Measurements from ENCODE around the gene COL8A2. TPM values are rescaled to one million over a fixed set of nuclear protein-coding genes. Genes with fewer than 3 reads are reported as not detected.

COL8A2 gene
- total and polyA plus RNA-seq, 7 experiments from 2014 or later, result 0.05 to 2.5 (median 0.20) TPM; not detected in 3

DNA sequence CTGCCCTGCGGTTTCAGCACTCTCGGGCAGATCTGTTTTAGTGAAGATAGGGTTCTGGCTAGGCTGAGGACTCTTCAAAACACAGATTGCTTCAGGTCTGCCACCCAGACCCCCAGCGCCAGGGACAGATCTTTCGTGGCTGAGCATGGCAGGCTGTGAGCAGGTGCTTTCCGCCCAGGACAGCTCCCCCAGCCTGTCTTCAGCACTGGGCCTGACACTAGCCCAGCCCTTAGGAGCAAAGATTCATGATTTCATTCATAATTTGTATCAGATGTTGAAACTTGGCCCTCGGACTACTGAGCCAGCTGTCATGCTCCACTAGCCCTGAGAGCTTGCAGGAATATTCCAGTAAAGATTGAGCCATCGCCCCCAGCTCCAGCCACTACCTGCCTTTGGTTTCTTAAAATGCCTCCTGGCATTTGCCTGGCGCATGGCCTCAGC lies 30.4 kb downstream of the COL8A2 start:
- Mint-ChIP-seq H3K4me3 (no peak overlapping the region), H3K27me3 (no peaks in the 10 kb centered on the region), H3K4me1 (peaks cover 7 to 26% (median 17%) of the 10 kb centered on the region in 7 donors), H3K27ac (peak overlapping the region in 1 of 9 donors; percentile 20), H3K36me3 (peaks cover 0 to 29% (median 0%) of the 10 kb centered on the region in 5 donors), H3K9me3 (no peaks in the 10 kb centered on the region)
- no peak for DNase-seq
- ATAC-seq, result no peak
- intact Hi-C loops (cut with micrococcal nuclease), result no loop called here
- H3K27me3 ChIP-seq (ENCODE audit: control insufficient read depth in 2 of 2, insufficient read depth in 2 of 2, low read length in 2 of 2), result no peaks in the 10 kb centered on the region
- no peak overlapping the region for H3K4me3 ChIP-seq (ENCODE audit: low read length)
- H3K4me1 ChIP-seq (ENCODE audit: control insufficient read depth in 2 of 2, insufficient read depth in 2 of 2, low read length in 2 of 2), result peaks cover 2 to 8% of the 10 kb centered on the region in 2 donors
- ChIA-PET CTCF (interaction anchor here (0.8 to 2.9 kb wide), 3 partner anchors 39 to 55 kb away, joined by 3 to 11 read pairs (median 3); no protein-coding TSS in a partner anchor), POLR2A (interaction anchor here (0.6 to 1.1 kb wide), 2 partner anchors 129 to 290 kb away, joined by 3 read pairs; partner anchors contain the start of gene THRAP3)
- H3K27ac ChIP-seq (ENCODE audit: low read depth, low read length), result no peak overlapping the region
- H3K36me3 ChIP-seq (ENCODE audit: control insufficient read depth in 2 of 3, insufficient read depth in 3 of 3, low read length in 3 of 3), result peaks cover 0 to 60% (median 4%) of the 10 kb centered on the region in 3 experiments
- no peaks in the 10 kb centered on the region for H3K9me3 ChIP-seq (ENCODE audit: control insufficient read depth in 2 of 3, low read length in 3 of 3)

DNA sequence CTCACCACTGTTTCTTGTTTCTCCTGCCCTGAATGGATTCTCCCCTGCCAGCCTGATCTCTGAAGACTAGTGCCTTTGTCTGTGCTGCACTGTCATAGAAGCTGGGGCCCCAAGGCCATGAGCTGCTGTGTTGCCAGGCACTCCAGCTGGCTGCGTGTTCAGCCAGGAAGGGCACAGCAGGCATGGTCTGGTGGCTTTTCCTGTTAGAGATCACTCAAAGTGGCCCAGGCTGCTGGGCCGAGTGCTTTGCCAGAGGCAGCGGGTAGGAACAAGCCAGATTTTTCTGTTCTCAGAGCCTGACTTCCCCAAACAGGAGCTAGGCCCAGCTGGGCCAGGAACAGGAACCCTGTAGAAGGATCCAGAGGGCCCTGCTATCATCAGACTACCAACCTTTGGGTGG lies 31.1 kb downstream of the COL8A2 start:
- Histone ChIP-seq H3K9me3 (ENCODE audit: control insufficient read depth in 2 of 3, low read length in 3 of 3) (no peaks in the 10 kb centered on the region), H3K27ac (ENCODE audit: low read depth, low read length) (no peak overlapping the region), H3K4me3 (ENCODE audit: low read length) (no peak overlapping the region), H3K4me1 (ENCODE audit: control insufficient read depth in 2 of 2, insufficient read depth in 2 of 2, low read length in 2 of 2) (peaks cover 6 to 12% of the 10 kb centered on the region in 2 donors), H3K27me3 (ENCODE audit: control insufficient read depth in 2 of 2, insufficient read depth in 2 of 2, low read length in 2 of 2) (no peaks in the 10 kb centered on the region), H3K36me3 (ENCODE audit: control insufficient read depth in 2 of 3, insufficient read depth in 3 of 3, low read length in 3 of 3) (peaks cover 0 to 64% (median 4%) of the 10 kb centered on the region in 3 experiments)
- H3K9me3 Mint-ChIP-seq, result peaks cover 0 to 2% (median 0%) of the 10 kb centered on the region in 11 donors
- H3K36me3 Mint-ChIP-seq, result peaks cover 0 to 29% (median 0%) of the 10 kb centered on the region in 5 donors
- H3K4me3 Mint-ChIP-seq, result no peak overlapping the region
- DNase-seq (no peak), ATAC-seq (no peak)
- peaks cover 12 to 30% (median 21%) of the 10 kb centered on the region in 7 donors for H3K4me1 Mint-ChIP-seq
- CTCF ChIA-PET, result interaction anchor here (2.9 kb wide), 1 partner anchor 41 kb away, joined by 11 read pairs; no protein-coding TSS in a partner anchor
- POLR2A ChIA-PET, result interaction anchor here (0.5 to 1.0 kb wide), 3 partner anchors 41 to 291 kb away, joined by 3 to 4 read pairs (median 3); no protein-coding TSS in a partner anchor
- intact Hi-C loops (cut with micrococcal nuclease), result no loop called here
- no peak overlapping the region for H3K27ac Mint-ChIP-seq
- no peaks in the 10 kb centered on the region for H3K27me3 Mint-ChIP-seq

DNA sequence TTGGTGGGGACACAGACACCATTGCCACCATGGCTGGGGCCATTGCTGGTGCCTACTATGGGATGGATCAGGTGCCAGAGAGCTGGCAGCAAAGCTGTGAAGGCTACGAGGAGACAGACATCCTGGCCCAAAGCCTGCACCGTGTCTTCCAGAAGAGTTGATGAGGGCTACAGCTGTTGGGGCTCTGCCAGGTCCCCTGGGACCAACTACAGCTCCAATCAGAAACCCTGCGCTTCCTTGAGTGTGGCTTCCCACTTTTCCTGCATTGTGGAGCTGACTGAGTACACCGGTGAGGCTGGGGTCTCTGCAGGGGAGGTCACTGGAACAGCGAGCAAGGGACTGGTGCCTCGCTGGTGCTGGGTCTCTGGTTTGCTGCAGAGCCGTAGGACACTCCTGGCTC lies 31.8 kb downstream of the COL8A2 start:
- Mint-ChIP-seq H3K27me3 (no peaks in the 10 kb centered on the region), H3K36me3 (peaks cover 0 to 29% (median 0%) of the 10 kb centered on the region in 5 donors), H3K4me3 (no peak overlapping the region), H3K9me3 (peaks cover 0 to 2% (median 0%) of the 10 kb centered on the region in 11 donors), H3K4me1 (peaks cover 12 to 30% (median 21%) of the 10 kb centered on the region in 7 donors), H3K27ac (no peak overlapping the region)
- Histone ChIP-seq H3K9me3 (ENCODE audit: control insufficient read depth in 2 of 3, low read length in 3 of 3) (no peaks in the 10 kb centered on the region), H3K4me3 (ENCODE audit: low read length) (no peak overlapping the region), H3K4me1 (ENCODE audit: control insufficient read depth in 2 of 2, insufficient read depth in 2 of 2, low read length in 2 of 2) (peaks cover 9 to 14% of the 10 kb centered on the region in 2 donors), H3K27me3 (ENCODE audit: control insufficient read depth in 2 of 2, insufficient read depth in 2 of 2, low read length in 2 of 2) (no peaks in the 10 kb centered on the region), H3K36me3 (ENCODE audit: control insufficient read depth in 2 of 3, insufficient read depth in 3 of 3, low read length in 3 of 3) (peaks cover 0 to 66% (median 4%) of the 10 kb centered on the region in 3 experiments), H3K27ac (ENCODE audit: low read depth, low read length) (no peak overlapping the region)
- ATAC-seq (no peak), DNase-seq (no peak)
- ChIA-PET CTCF (interaction anchor here (1.7 kb wide), 1 partner anchor 47 kb away, joined by 3 read pairs; no protein-coding TSS in a partner anchor), POLR2A (interaction anchor here (1.0 kb wide), 1 partner anchor 42 kb away, joined by 4 read pairs; no protein-coding TSS in a partner anchor)
- intact Hi-C loops (cut with micrococcal nuclease), result no loop called here

DNA sequence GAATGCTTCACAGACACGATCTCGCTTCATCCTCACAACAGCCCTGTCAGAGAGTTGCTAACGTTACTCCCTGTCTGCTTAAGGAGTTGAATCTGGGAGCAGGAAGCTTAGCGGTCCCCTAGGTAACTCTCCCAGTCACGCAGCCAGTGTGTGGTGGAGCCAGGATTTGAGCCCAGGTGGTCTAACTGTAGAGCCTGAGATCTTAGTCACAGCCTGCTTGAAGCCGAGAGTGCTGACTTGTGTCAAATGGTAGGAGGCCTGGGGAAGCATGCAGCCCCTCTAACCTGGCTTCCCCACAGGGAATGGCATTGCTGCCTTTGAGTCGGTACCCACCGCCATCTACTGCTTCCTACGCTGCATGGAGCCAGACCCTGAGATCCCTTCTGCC lies 32.2 kb downstream of the COL8A2 start:
- no peak for DNase-seq
- Histone ChIP-seq H3K9me3 (ENCODE audit: control insufficient read depth in 2 of 3, low read length in 3 of 3) (no peaks in the 10 kb centered on the region), H3K4me3 (ENCODE audit: low read length) (no peak overlapping the region), H3K27ac (ENCODE audit: low read depth, low read length) (no peak overlapping the region), H3K4me1 (ENCODE audit: control insufficient read depth in 2 of 2, insufficient read depth in 2 of 2, low read length in 2 of 2) (peaks cover 11 to 16% of the 10 kb centered on the region in 2 donors), H3K36me3 (ENCODE audit: control insufficient read depth in 2 of 3, insufficient read depth in 3 of 3, low read length in 3 of 3) (peaks cover 0 to 66% (median 4%) of the 10 kb centered on the region in 3 experiments), H3K27me3 (ENCODE audit: control insufficient read depth in 2 of 2, insufficient read depth in 2 of 2, low read length in 2 of 2) (no peaks in the 10 kb centered on the region)
- Mint-ChIP-seq H3K4me1 (peaks cover 12 to 30% (median 21%) of the 10 kb centered on the region in 7 donors), H3K27ac (no peak overlapping the region), H3K9me3 (peaks cover 0 to 2% (median 0%) of the 10 kb centered on the region in 11 donors), H3K4me3 (no peak overlapping the region), H3K27me3 (no peaks in the 10 kb centered on the region), H3K36me3 (peaks cover 0 to 29% (median 0%) of the 10 kb centered on the region in 5 donors)
- ChIA-PET CTCF (interaction anchor here (0.6 to 1.7 kb wide), 2 partner anchors 47 to 141 kb away, joined by 3 read pairs; no protein-coding TSS in a partner anchor), POLR2A (interaction anchor here (0.5 kb wide), 2 partner anchors 130 to 197 kb away, joined by 4 read pairs; no protein-coding TSS in a partner anchor)
- intact Hi-C loops (cut with micrococcal nuclease), result no loop called here
- no peak for ATAC-seq

DNA sequence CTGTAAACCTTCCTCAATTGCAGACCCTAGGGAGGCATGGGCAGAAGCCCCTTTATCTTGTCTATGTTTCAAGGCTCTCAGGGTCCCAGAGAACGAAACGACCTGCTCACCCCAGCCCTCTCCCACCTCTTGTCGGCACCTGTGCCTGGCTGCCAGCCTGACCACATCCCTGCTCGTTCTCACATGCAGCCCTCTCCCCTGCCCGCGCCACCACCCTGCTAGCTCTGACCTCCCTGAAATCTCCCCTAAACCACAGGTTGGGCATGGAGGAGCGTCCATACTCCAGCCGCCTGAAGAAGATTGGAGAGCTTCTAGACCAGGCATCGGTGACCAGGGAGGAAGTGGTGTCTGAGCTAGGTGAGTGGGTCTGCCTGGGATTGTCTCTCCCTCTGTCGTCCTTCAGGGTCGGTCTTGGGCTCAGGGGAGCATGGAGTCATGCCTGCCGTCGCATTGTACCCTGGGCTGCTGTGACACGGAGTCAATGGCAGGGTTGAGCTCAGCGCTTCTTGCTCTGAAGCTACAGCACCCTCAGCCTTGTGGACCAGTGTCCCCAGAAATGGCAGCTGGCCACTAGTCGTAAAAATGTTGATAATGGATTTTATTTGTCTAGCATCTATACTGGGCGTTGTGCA lies 32.7 kb downstream of the COL8A2 start:
- Histone ChIP-seq H3K27ac (ENCODE audit: low read depth, low read length) (no peak overlapping the region), H3K4me1 (ENCODE audit: control insufficient read depth in 2 of 2, insufficient read depth in 2 of 2, low read length in 2 of 2) (peaks cover 11 to 16% of the 10 kb centered on the region in 2 donors), H3K9me3 (ENCODE audit: control insufficient read depth in 2 of 3, low read length in 3 of 3) (no peaks in the 10 kb centered on the region), H3K36me3 (ENCODE audit: control insufficient read depth in 2 of 3, insufficient read depth in 3 of 3, low read length in 3 of 3) (peaks cover 0 to 66% (median 4%) of the 10 kb centered on the region in 3 experiments), H3K27me3 (ENCODE audit: control insufficient read depth in 2 of 2, insufficient read depth in 2 of 2, low read length in 2 of 2) (no peaks in the 10 kb centered on the region), H3K4me3 (ENCODE audit: low read length) (no peak overlapping the region)
- ATAC-seq, result no peak
- peak overlapping the region in 2 of 9 donors; percentile 48 to 61 for H3K27ac Mint-ChIP-seq
- ChIA-PET CTCF (interaction anchor here (0.6 to 1.7 kb wide), 2 partner anchors 48 to 142 kb away, joined by 3 read pairs; no protein-coding TSS in a partner anchor), POLR2A (interaction anchor here (0.5 kb wide), 2 partner anchors 131 to 197 kb away, joined by 4 read pairs; no protein-coding TSS in a partner anchor)
- peaks cover 12 to 30% (median 21%) of the 10 kb centered on the region in 7 donors for H3K4me1 Mint-ChIP-seq
- DNase-seq, result no peak
- peaks cover 0 to 2% (median 0%) of the 10 kb centered on the region in 11 donors for H3K9me3 Mint-ChIP-seq
- intact Hi-C loops (cut with micrococcal nuclease), result no loop called here
- H3K4me3 Mint-ChIP-seq, result peak overlapping the region in 1 of 10 donors; percentile 64
- no peaks in the 10 kb centered on the region for H3K27me3 Mint-ChIP-seq
- peaks cover 0 to 29% (median 0%) of the 10 kb centered on the region in 5 donors for H3K36me3 Mint-ChIP-seq

DNA sequence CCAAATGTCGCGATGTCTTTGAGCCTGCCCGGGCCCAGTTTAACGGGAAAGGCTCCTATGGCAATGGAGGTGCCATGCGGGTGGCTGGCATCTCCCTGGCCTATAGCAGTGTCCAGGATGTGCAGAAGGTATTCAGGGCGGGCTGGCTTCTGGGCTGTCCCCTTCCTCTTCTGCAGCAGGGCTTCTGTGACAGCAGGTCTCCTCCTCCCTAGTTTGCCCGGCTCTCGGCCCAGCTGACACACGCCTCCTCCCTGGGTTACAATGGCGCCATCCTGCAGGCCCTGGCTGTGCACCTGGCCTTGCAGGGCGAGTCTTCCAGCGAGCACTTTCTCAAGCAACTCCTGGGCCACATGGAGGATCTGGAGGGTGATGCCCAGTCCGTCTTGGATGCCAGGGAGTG lies 33.3 kb downstream of the COL8A2 start:
- H3K9me3 ChIP-seq (ENCODE audit: control insufficient read depth in 2 of 3, low read length in 3 of 3), result no peaks in the 10 kb centered on the region
- POLR2A ChIA-PET, result no interaction called here
- peaks cover 0 to 64% (median 4%) of the 10 kb centered on the region in 3 experiments for H3K36me3 ChIP-seq (ENCODE audit: control insufficient read depth in 2 of 3, insufficient read depth in 3 of 3, low read length in 3 of 3)
- peaks cover 0 to 6% (median 0%) of the 10 kb centered on the region in 5 donors for H3K27me3 Mint-ChIP-seq
- H3K27me3 ChIP-seq (ENCODE audit: control insufficient read depth in 2 of 2, insufficient read depth in 2 of 2, low read length in 2 of 2), result no peaks in the 10 kb centered on the region
- H3K9me3 Mint-ChIP-seq, result peaks cover 0 to 2% (median 0%) of the 10 kb centered on the region in 11 donors
- peak overlapping the region in 3 of 9 donors; percentile 22 to 77 (median 61) for H3K27ac Mint-ChIP-seq
- ATAC-seq, result no peak
- H3K4me3 ChIP-seq (ENCODE audit: low read length), result no peak overlapping the region
- DNase-seq, result no peak
- H3K4me1 Mint-ChIP-seq, result peaks cover 12 to 30% (median 21%) of the 10 kb centered on the region in 7 donors
- CTCF ChIA-PET, result interaction anchor here (1.0 to 1.7 kb wide), 2 partner anchors 48 to 57 kb away, joined by 3 read pairs; partner anchors contain the start of gene TRAPPC3
- intact Hi-C loops (cut with micrococcal nuclease), result no loop called here
- H3K27ac ChIP-seq (ENCODE audit: low read depth, low read length), result no peak overlapping the region
- H3K36me3 Mint-ChIP-seq, result peaks cover 0 to 29% (median 0%) of the 10 kb centered on the region in 5 donors
- H3K4me3 Mint-ChIP-seq, result peak overlapping the region in 5 of 10 donors; percentile 17 to 81 (median 60)
- peaks cover 11 to 16% of the 10 kb centered on the region in 2 donors for H3K4me1 ChIP-seq (ENCODE audit: control insufficient read depth in 2 of 2, insufficient read depth in 2 of 2, low read length in 2 of 2)

All from naive thymus-derived CD4-positive, alpha-beta T cell (primary cell).